ENCODE results near the gene S1PR1. TPM values are rescaled to one million over a fixed set of nuclear protein-coding genes. Genes with fewer than 3 reads are reported as not detected.

S1PR1 gene
- total RNA-seq, 1 donor from 2014 or later, result 236 TPM

- intact Hi-C loops (cut with micrococcal nuclease), result no loop called here
Measured at GRCh38 chr1:101219924-101220870, 16.6 kb upstream of the S1PR1 start.

DNA sequence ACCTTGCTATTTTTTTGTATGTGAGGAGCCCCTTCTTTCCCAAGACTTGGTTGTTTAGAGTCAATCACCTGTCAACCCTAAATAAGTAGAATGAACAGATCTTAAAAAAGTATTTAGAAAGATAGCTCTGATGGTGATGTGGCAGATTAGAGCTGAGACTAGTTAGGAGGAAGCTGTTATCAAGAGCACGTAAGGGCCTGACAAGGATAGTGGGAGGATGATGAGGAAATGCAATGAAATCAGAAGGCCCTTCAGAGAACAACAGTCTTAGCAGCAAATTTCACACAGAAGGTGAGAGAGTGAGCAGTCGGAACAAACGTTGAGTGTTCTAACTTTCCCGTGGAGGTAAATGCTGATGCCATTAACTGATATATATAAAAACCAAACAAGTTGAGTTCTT is 15.9 kb upstream of the S1PR1 start:
- intact Hi-C loops (cut with micrococcal nuclease), result no loop called here

DNA sequence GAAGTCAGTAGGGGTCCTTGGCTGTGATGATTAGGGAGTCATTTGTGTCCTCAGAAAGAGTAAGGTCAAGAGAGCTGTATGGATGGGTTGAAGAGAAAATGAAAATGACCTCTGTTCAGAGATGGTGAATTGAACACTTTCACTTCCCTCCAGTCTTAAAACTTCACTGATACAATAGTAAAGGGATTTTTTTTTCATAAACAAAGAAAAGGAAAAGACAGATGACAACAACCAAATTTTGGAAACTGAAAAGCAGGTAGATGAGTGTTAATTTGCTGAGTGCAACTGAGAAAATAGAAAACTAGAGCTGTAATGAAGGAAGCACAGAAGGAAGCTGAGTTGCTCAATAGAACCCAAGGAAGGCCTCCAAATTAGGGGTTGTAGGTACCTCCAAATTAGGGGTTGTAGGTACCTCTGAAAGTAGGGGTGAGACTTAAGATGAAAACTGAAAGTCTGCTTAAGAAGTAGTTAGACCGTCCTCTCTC is 14.8 kb upstream of the S1PR1 start:
- intact Hi-C loops (cut with micrococcal nuclease), result no loop called here

DNA sequence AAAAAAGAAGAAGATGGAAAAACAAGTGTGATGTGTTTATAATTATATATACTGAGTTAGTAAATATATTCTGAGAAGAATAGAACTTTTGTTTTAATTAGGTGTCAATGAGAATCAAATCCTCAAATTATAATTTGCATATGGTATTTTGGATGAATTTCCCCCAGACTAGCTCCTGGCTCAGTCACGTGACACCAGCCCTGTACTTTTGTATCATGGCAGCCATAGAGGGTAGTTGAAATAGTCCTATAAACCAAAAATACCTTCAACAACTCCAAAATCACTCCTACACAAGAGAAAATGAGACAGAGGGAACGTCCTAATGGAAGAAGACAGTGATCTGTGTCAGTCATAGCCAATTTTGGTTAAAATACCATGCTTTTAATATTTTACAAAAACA is 9.0 kb upstream of the S1PR1 start:
- intact Hi-C loops (cut with micrococcal nuclease), result no loop called here

- intact Hi-C loops (cut with micrococcal nuclease), result no loop called here
Measured at GRCh38 chr1:101228424-101229134, 8.2 kb upstream of the S1PR1 start.

DNA sequence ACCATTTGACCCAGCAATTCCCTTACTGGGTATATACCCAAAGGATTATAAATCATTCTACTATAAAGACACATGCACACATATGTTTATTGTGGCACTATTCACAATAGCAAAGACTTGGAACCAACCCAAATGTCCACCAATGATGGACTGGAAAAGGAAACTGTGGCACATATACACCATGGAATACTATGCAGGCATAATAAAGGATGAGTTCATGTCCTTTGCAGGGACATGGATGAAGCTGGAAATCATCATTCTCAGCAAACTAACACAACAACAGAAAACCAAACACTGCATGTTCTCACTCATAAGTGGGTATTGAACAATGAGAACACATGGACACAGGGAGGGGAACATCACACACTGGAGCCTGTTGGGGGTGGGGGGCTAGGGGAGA is 4.6 kb upstream of the S1PR1 start:
- intact Hi-C loops (cut with micrococcal nuclease), result loop anchor here (10.0 kb wide), 1 partner anchor 787 kb away; no protein-coding TSS in a partner anchor

- intact Hi-C loops (cut with micrococcal nuclease), result loop anchor here (10.0 kb wide), 1 partner anchor 789 kb away; no protein-coding TSS in a partner anchor
Measured at GRCh38 chr1:101233495-101233894, 3.3 kb upstream of the S1PR1 start.

DNA sequence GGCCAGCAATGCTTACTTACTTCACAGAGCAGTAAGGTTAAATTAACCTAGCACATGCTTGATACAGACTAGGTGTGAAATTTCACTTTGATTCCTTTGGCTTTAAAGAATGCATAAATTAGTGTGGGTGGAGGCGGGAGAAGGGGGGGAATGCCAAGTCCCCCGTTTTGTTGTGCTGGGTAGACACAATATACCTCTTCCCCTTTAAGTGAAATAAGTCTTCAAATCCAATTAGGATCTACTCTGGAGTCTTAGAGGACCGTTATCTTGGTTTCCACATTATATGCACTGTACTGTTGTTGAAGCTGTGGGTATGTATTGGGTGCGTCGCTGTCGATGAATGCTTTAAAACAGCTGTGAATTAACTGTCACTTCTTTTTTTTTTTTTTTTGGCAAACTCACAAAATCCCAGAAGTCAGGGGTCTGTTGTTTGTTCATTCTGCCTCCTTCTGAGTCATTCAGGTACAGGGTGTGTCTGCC is 1.6 kb upstream of the S1PR1 start:
- intact Hi-C loops (cut with micrococcal nuclease), result loop anchor here (1.0 to 10.0 kb wide), 7 partner anchors 36 to 1198 kb away; partner anchors contain the start of gene DPH5

DNA sequence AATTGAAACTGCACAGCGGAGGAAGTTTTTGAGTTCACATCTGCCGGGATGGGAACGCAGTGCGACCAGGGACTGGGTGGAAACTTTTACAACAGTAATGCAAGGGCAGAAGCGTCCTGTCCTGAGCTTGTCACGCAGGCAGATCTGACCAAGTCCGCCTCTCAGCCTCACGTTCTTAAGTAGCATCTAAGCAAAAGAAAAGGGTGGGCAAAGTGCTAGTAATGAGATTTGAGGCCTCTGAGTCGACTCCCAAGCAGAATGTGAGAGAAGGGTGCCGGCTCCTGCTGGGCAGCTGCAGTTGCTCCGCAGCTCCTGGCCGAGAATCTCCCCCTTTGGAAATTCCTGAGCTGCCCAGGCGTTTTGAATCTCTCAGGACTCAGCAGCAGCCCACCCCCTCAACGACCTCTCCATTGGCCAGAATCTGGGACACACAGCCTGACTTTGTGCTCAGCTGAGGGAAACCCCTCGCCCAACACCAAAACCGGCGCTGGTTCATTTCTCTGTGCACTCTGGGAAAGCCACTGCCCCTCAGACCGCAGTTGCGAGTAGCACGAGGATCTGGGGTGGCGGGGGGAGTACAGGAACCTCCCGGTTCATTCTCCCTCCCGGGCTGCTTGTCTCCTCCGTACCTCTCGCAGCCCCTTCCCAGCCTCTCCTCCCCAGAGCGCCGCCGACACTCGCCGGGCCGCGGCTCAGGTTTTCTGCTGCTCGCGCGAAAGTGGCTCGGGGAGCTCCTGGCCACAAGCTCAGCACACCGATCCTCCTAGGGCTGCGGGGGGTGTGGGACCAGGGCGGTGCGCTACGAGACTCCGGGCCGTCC is 913 bp upstream of the S1PR1 start:
- intact Hi-C loops (cut with micrococcal nuclease), result loop anchor here (1.0 to 10.0 kb wide), 7 partner anchors 37 to 1199 kb away; partner anchors contain the start of gene DPH5

GRCh38 chr1:101237229-101237837 is 514 bp downstream of the S1PR1 start:
- intact Hi-C loops (cut with micrococcal nuclease), result loop anchor here (5.0 to 10.0 kb wide), 2 partner anchors 793 to 1200 kb away; a partner anchor contains a TSS

GRCh38 chr1:101238031-101238628 is 1.3 kb downstream of the S1PR1 start:
- intact Hi-C loops (cut with micrococcal nuclease), result loop anchor here (1.0 to 10.0 kb wide), 7 partner anchors 101 to 1201 kb away; partner anchors contain the start of gene SLC30A7

GRCh38 chr1:101238681-101239094 is 1.9 kb downstream of the S1PR1 start:
- intact Hi-C loops (cut with micrococcal nuclease), result loop anchor here (1.0 to 10.0 kb wide), 10 partner anchors 50 to 1201 kb away; partner anchors contain the start of gene SLC30A7

DNA sequence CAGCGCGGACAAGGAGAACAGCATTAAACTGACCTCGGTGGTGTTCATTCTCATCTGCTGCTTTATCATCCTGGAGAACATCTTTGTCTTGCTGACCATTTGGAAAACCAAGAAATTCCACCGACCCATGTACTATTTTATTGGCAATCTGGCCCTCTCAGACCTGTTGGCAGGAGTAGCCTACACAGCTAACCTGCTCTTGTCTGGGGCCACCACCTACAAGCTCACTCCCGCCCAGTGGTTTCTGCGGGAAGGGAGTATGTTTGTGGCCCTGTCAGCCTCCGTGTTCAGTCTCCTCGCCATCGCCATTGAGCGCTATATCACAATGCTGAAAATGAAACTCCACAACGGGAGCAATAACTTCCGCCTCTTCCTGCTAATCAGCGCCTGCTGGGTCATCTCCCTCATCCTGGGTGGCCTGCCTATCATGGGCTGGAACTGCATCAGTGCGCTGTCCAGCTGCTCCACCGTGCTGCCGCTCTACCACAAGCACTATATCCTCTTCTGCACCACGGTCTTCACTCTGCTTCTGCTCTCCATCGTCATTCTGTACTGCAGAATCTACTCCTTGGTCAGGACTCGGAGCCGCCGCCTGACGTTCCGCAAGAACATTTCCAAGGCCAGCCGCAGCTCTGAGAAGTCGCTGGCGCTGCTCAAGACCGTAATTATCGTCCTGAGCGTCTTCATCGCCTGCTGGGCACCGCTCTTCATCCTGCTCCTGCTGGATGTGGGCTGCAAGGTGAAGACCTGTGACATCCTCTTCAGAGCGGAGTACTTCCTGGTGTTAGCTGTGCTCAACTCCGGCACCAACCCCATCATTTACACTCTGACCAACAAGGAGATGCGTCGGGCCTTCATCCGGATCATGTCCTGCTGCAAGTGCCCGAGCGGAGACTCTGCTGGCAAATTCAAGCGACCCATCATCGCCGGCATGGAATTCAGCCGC is 2.5 kb downstream of the S1PR1 start:
- intact Hi-C loops (cut with micrococcal nuclease), result loop anchor here (1.0 to 10.0 kb wide), 6 partner anchors 49 to 1202 kb away; a partner anchor contains a TSS

DNA sequence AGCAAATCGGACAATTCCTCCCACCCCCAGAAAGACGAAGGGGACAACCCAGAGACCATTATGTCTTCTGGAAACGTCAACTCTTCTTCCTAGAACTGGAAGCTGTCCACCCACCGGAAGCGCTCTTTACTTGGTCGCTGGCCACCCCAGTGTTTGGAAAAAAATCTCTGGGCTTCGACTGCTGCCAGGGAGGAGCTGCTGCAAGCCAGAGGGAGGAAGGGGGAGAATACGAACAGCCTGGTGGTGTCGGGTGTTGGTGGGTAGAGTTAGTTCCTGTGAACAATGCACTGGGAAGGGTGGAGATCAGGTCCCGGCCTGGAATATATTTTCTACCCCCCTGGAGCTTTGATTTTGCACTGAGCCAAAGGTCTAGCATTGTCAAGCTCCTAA is 3.2 kb downstream of the S1PR1 start:
- intact Hi-C loops (cut with micrococcal nuclease), result no loop called here

- intact Hi-C loops (cut with micrococcal nuclease), result no loop called here
Measured at GRCh38 chr1:101241485-101242225, 4.8 kb downstream of the S1PR1 start.

DNA sequence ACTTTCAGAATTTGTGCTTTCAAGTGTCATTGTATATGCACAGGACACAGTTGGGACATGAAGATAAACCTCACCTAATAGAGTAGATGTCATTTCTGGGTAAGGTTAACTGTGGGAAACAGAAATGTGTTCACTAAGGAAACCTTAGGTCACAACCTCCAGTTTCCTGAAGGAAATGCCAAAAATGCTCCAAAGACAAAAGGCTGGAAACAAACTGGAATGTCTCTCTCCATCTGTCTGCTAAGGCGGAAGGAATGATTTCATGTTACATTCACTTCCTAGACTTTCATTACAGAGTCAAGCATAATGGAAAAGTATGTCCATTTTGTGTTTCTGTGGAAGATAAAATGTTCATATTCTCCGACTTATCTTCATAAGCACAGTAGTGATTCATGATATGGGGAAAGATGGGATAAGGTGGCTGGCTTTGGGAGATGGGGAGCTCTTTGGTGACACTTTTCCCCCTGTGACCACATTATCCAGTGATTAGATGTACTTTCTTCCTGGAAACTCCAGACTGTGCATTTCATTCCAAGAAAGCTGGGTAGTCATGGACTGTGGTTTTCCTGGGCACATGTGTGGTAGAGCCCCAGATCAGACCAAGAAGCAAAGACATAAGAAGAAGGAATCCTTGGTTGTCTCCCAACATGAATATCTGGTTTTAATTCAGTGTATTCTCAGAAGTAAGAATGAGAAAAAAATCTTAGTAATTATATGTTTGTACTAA is 5.7 kb downstream of the S1PR1 start:
- intact Hi-C loops (cut with micrococcal nuclease), result no loop called here

- intact Hi-C loops (cut with micrococcal nuclease), result no loop called here
Measured at GRCh38 chr1:101243751-101244150, 6.9 kb downstream of the S1PR1 start.
